Activated T-helper 9 cell treated with anti-CD3 and anti-CD28 coated beads, Interleukin-2, amount 50 U/mL, for 16 hours (primary cell): ENCODE results near the gene TMEM183A.

ENCODE experiments used
- DNase-seq: peaks from one replicate; pipeline ENCODE4 v3.0.0-alpha.2; 2020; ENCODE audit warnings: low read depth

TMEM183A gene

GRCh38 chr1:203031467-203031866 lies 24.3 kb downstream of the TMEM183A start:
- no peak for DNase-seq

- DNase-seq: no peak
Observed at GRCh38 chr1:203033287-203033686, 26.1 kb downstream of the TMEM183A start.

GRCh38 chr1:203033917-203034316 lies 26.7 kb downstream of the TMEM183A start:
- no peak for DNase-seq

GRCh38 chr1:203034422-203035110 lies 27.4 kb downstream of the TMEM183A start:
- no peak for DNase-seq

GRCh38 chr1:203035111-203036000 lies 28.2 kb downstream of the TMEM183A start:
- no peak for DNase-seq

GRCh38 chr1:203036135-203036534 lies 29.0 kb downstream of the TMEM183A start:
- no peak for DNase-seq

- DNase-seq: no peak
Observed at GRCh38 chr1:203036537-203036936, 29.4 kb downstream of the TMEM183A start.

- no peak for DNase-seq
Observed at GRCh38 chr1:203037509-203038190, 30.5 kb downstream of the TMEM183A start.

- DNase-seq: no peak
Observed at GRCh38 chr1:203038217-203038741, 31.1 kb downstream of the TMEM183A start.

- peak; percentile 36 for DNase-seq
Observed at GRCh38 chr1:203038891-203039608, 31.9 kb downstream of the TMEM183A start.

- no peak for DNase-seq
Observed at GRCh38 chr1:203039609-203040512, 32.7 kb downstream of the TMEM183A start.

- DNase-seq: no peak
Observed at GRCh38 chr1:203040513-203041275, 33.5 kb downstream of the TMEM183A start.

- no peak for DNase-seq
Observed at GRCh38 chr1:203041351-203041932, 34.3 kb downstream of the TMEM183A start.

- no peak for DNase-seq
Observed at GRCh38 chr1:203043830-203044545, 36.8 kb downstream of the TMEM183A start.

GRCh38 chr1:203044546-203045250 lies 37.5 kb downstream of the TMEM183A start:
- no peak for DNase-seq

GRCh38 chr1:203045336-203045735 lies 38.2 kb downstream of the TMEM183A start:
- DNase-seq: no peak

GRCh38 chr1:203045821-203046594 lies 38.8 kb downstream of the TMEM183A start:
- no peak for DNase-seq
